Body of pancreas (tissue), 4 donors: Measurements from ENCODE around the gene CREM.

Experiments used
- POLR2A ChIP-seq, 3 donors: fragments of 450-650 bp; IDR thresholded peaks; one replicate each; pipeline ENCODE4 v1.6.1; 2016; ENCODE audit warnings: antibody characterized with exemption in 3 of 3, mild to moderate bottlenecking in 2 of 3
- TF ChIP-seq, protein P1 (sequence below), 7 experiments: fragments of 450-650 bp in 4 of 7; fragments of 200-600 bp in 3 of 7; sonication (generic) in 3 of 7; IDR thresholded peaks; one replicate each; pipeline ENCODE4 v1.5.1; 2016 to 2019; ENCODE audit warnings: antibody characterized with exemption in 7 of 7

DNA sequence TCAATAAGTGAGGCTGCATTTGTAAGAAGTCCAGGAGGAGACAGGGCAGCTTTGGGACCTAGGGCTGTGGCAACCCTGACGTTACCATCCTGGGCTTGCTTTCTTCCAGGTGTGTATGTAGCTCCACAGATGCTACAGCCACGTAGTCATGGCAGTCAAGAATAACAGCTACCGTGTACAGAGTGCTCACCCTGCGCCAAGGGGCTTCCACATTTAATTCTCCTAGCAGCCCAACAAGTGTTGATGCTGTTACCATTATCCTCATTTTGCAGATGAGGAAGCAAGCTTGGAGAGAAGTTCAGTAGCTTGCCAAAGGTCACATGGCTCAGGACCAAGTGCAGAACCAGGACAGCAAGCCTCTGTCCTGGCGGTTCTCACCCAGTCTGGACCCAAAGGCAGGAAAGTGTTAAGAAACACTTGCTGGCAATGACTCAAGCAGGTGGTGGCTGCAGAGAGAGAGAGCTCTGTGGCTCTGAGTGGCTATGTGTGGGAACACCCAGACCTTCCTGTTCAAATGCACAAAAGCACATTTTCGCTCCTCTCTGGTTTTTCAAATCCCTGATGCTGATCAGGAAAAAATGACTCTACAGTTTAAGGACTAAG lies 89.8 kb downstream of the CREM start:
- TF ChIP-seq, protein P1, sequence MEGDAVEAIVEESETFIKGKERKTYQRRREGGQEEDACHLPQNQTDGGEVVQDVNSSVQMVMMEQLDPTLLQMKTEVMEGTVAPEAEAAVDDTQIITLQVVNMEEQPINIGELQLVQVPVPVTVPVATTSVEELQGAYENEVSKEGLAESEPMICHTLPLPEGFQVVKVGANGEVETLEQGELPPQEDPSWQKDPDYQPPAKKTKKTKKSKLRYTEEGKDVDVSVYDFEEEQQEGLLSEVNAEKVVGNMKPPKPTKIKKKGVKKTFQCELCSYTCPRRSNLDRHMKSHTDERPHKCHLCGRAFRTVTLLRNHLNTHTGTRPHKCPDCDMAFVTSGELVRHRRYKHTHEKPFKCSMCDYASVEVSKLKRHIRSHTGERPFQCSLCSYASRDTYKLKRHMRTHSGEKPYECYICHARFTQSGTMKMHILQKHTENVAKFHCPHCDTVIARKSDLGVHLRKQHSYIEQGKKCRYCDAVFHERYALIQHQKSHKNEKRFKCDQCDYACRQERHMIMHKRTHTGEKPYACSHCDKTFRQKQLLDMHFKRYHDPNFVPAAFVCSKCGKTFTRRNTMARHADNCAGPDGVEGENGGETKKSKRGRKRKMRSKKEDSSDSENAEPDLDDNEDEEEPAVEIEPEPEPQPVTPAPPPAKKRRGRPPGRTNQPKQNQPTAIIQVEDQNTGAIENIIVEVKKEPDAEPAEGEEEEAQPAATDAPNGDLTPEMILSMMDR (IDR thresholded peaks at IDR 0.05), result no peak
- TF ChIP-seq POLR2A (IDR thresholded peaks at IDR 0.05), result no peak
